Measurements from ENCODE around the gene SUN2. TPM values are rescaled to one million over a fixed set of nuclear protein-coding genes. Genes with fewer than 3 reads are reported as not detected.
A peak's percentile ranks its signal among the peaks of the same experiment; 100 is the strongest.
"Not testable (repeated sequence)": the region's sequence is repeated elsewhere in the genome, so short reads cannot be mapped to it uniquely, and the experiment has no call there.

The SUN2 gene
- total RNA-seq: 40.2 TPM

DNA sequence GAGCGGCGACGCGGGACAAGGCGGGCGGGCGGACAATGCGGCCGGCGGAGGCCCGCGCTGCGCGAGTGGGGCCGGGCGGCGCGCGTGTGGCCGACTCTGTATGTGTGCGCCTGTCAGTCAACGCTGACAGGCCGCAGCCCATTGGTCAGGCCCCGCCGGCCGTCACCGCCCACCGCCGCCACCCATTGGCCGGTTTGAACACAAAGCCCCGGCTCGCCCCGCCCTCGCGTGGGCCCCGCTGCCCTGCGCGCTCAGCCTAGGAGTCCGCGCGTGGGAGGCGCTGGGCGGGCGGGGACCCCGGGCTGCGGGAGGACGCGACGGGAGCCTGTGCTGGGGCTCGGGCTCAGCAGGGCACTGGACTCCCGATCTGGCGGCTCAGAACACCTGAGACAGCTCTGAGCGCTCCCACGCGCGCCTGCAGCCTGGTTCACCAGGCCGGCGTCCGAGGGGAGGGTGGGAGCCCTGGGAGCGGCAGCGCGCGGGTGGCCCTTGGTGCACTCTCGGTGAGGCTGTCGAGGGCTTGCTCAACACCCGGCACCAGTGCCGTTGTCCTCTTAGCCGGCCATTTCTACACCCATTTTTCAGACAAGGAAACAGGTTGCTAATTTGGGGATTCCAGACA, at the start of gene SUN2:
Gene SUN2, minus strand, starts transcription at position 88 of the 622 bp plus-strand sequence. CDS start 3,370 bp downstream, outside the sequence.
- Histone ChIP-seq H3K36me3 (ENCODE audit: control insufficient read depth in 3 of 3, insufficient read depth in 3 of 3, low read length in 3 of 3) (peaks cover 12 to 16% (median 12%) of the 10 kb centered on the region in 3 donors), H3K9me3 (ENCODE audit: control insufficient read depth in 3 of 3, low read length in 3 of 3) (no peaks in the 10 kb centered on the region), H3K9ac (ENCODE audit: low read depth in 1 of 3, low read length in 3 of 3) (peak within 1 kb of the TSS; percentile 74 to 90 (median 88)), H3K4me3 (ENCODE audit: low read length in 3 of 3) (peak within 1 kb of the TSS; percentile 78 to 87 (median 79)), H3K4me1 (ENCODE audit: control insufficient read depth in 3 of 3, insufficient read depth in 3 of 3, low read length in 3 of 3) (peaks cover 38 to 49% (median 38%) of the 10 kb centered on the region in 3 donors), H3K27ac (ENCODE audit: low read depth, low read length) (peak within 1 kb of the TSS; percentile 96), H3K27me3 (ENCODE audit: control insufficient read depth in 3 of 3, insufficient read depth in 3 of 3, low read length in 3 of 3) (peaks cover 0 to 7% (median 0%) of the 10 kb centered on the region in 3 donors)

GRCh38 chr22:38805041-38805593, 49.3 kb upstream of the SUN2 start:
- H3K27me3 ChIP-seq (ENCODE audit: control insufficient read depth in 3 of 3, insufficient read depth in 3 of 3, low read length in 3 of 3): peaks cover 0 to 14% (median 11%) of the 10 kb centered on the region in 3 donors
- H3K36me3 ChIP-seq (ENCODE audit: control insufficient read depth in 3 of 3, insufficient read depth in 3 of 3, low read length in 3 of 3); H3K4me3 ChIP-seq (ENCODE audit: low read length in 3 of 3); H3K4me1 ChIP-seq (ENCODE audit: control insufficient read depth in 3 of 3, insufficient read depth in 3 of 3, low read length in 3 of 3); H3K27ac ChIP-seq (ENCODE audit: low read depth, low read length); H3K9ac ChIP-seq (ENCODE audit: low read depth in 1 of 3, low read length in 3 of 3); H3K9me3 ChIP-seq (ENCODE audit: control insufficient read depth in 3 of 3, low read length in 3 of 3): not testable (repeated sequence)

DNA sequence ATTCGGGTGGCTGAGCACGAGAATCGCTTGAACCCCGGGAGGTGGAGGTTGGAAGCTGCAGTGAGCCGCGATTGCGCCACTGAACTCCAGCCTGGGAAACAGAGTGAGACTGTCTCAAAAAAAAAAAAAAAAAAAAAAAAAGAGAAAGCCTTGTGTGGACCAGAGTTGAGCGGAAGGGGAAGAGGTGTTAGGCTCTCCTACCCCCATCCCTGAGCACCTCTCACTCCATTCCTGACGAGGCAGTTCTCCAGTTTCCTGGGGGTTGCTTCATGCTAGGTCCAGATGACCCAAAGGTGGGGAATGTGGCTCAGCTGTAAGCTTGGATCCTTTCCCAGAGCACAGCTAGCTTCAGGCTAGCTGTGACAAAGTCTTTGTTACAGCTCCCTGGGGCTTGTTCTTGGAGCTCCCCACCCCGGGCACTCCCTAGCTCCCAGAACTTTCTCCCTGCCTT, 46.9 kb upstream of the SUN2 start:
- no peak overlapping the region for H3K27ac ChIP-seq (ENCODE audit: low read depth, low read length)

DNA sequence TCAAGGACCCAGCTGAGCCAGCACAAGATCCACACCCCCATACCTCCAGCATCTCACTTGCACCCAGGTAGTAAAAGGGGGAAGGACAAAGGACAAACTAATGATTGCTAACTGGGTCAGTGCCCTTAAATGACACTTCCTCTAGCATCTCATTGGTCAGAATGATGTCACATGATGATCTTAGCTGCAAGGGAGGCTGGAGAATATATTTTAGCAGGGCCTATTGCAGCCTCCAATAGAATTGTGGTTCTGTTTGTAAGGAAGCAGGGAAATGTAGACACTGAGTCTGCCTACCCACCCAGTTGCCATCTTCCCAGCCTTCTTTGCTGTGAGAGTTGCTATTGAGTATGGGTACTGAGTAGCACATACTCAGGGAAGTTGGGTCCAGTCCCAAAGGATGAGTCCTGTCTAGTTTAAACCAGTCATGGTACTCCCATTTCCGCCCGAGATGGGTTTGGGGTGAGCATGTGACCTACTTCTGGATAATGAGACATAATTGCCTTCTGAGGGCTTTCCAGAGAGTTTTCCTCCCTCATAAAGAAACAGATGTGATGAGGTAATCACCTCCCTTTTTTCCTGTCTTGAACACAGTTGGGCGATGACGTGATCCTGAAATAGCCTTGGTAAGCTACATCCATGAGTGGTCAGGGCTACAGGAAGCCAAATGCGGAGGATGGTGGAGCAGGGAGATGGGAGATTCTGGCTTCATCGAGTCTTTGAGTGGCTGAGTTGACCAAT, 43.6 kb upstream of the SUN2 start:
- no peak overlapping the region for H3K4me3 ChIP-seq (ENCODE audit: low read length in 3 of 3)

More for the DNA sequence above, 46.9 kb upstream of the SUN2 start:
- Histone ChIP-seq H3K4me1 (ENCODE audit: control insufficient read depth in 3 of 3, insufficient read depth in 3 of 3, low read length in 3 of 3) (peaks cover 0 to 2% (median 0%) of the 10 kb centered on the region in 3 donors), H3K9ac (ENCODE audit: low read depth in 1 of 3, low read length in 3 of 3) (no peak overlapping the region), H3K9me3 (ENCODE audit: control insufficient read depth in 3 of 3, low read length in 3 of 3) (peaks cover 0 to 2% (median 0%) of the 10 kb centered on the region in 3 donors), H3K36me3 (ENCODE audit: control insufficient read depth in 3 of 3, insufficient read depth in 3 of 3, low read length in 3 of 3) (no peaks in the 10 kb centered on the region), H3K4me3 (ENCODE audit: low read length in 3 of 3) (no peak overlapping the region), H3K27me3 (ENCODE audit: control insufficient read depth in 3 of 3, insufficient read depth in 3 of 3, low read length in 3 of 3) (peaks cover 0 to 28% (median 20%) of the 10 kb centered on the region in 3 donors)

DNA sequence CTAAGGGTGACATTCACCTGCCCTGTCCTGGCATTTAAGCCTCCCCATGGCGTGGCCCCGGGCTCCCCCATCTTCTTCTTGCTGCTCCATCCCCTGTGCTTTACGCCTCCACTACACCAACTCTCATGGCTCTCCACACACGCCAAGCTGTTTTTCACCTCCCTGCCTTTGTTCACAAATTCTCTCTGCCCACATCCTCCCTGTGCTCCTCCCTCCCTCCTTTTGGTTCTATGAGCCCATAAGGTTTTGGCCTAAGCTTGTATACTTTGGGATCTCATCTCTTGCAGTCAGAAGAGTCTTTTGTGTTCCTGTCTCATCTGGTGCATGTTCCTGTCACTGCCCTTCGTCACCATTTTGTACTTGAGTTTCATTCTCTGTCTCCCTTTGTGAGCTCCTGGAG, 42.7 kb upstream of the SUN2 start:
- Histone ChIP-seq H3K9ac (ENCODE audit: low read depth in 1 of 3, low read length in 3 of 3) (no peak overlapping the region), H3K27ac (ENCODE audit: low read depth, low read length) (no peak overlapping the region), H3K4me3 (ENCODE audit: low read length in 3 of 3) (no peak overlapping the region), H3K36me3 (ENCODE audit: control insufficient read depth in 3 of 3, insufficient read depth in 3 of 3, low read length in 3 of 3) (no peaks in the 10 kb centered on the region), H3K27me3 (ENCODE audit: control insufficient read depth in 3 of 3, insufficient read depth in 3 of 3, low read length in 3 of 3) (peaks cover 3 to 29% (median 28%) of the 10 kb centered on the region in 3 donors), H3K4me1 (ENCODE audit: control insufficient read depth in 3 of 3, insufficient read depth in 3 of 3, low read length in 3 of 3) (peaks cover under 1 to 8% (median 4%) of the 10 kb centered on the region in 3 donors), H3K9me3 (ENCODE audit: control insufficient read depth in 3 of 3, low read length in 3 of 3) (peaks cover 0 to 2% (median 0%) of the 10 kb centered on the region in 3 donors)

More for the DNA sequence above, 43.6 kb upstream of the SUN2 start:
- H3K9me3 ChIP-seq (ENCODE audit: control insufficient read depth in 3 of 3, low read length in 3 of 3): peaks cover 0 to 2% (median 0%) of the 10 kb centered on the region in 3 donors
- peaks cover 3 to 29% (median 28%) of the 10 kb centered on the region in 3 donors for H3K27me3 ChIP-seq (ENCODE audit: control insufficient read depth in 3 of 3, insufficient read depth in 3 of 3, low read length in 3 of 3)
- H3K36me3 ChIP-seq (ENCODE audit: control insufficient read depth in 3 of 3, insufficient read depth in 3 of 3, low read length in 3 of 3): no peaks in the 10 kb centered on the region
- H3K4me1 ChIP-seq (ENCODE audit: control insufficient read depth in 3 of 3, insufficient read depth in 3 of 3, low read length in 3 of 3): peaks cover 0 to 4% (median 1%) of the 10 kb centered on the region in 3 donors
- no peak overlapping the region for H3K9ac ChIP-seq (ENCODE audit: low read depth in 1 of 3, low read length in 3 of 3)
- H3K27ac ChIP-seq (ENCODE audit: low read depth, low read length): no peak overlapping the region

GRCh38 chr22:38796262-38796957, 40.6 kb upstream of the SUN2 start:
- no peak overlapping the region for H3K27ac ChIP-seq (ENCODE audit: low read depth, low read length)
- H3K36me3 ChIP-seq (ENCODE audit: control insufficient read depth in 3 of 3, insufficient read depth in 3 of 3, low read length in 3 of 3): no peaks in the 10 kb centered on the region
- peaks cover 4 to 15% (median 12%) of the 10 kb centered on the region in 3 donors for H3K4me1 ChIP-seq (ENCODE audit: control insufficient read depth in 3 of 3, insufficient read depth in 3 of 3, low read length in 3 of 3)
- H3K27me3 ChIP-seq (ENCODE audit: control insufficient read depth in 3 of 3, insufficient read depth in 3 of 3, low read length in 3 of 3): peaks cover 3 to 25% (median 25%) of the 10 kb centered on the region in 3 donors
- H3K9ac ChIP-seq (ENCODE audit: low read depth in 1 of 3, low read length in 3 of 3): no peak overlapping the region
- peaks cover 0 to 2% (median 0%) of the 10 kb centered on the region in 3 donors for H3K9me3 ChIP-seq (ENCODE audit: control insufficient read depth in 3 of 3, low read length in 3 of 3)
- H3K4me3 ChIP-seq (ENCODE audit: low read length in 3 of 3): no peak overlapping the region

DNA sequence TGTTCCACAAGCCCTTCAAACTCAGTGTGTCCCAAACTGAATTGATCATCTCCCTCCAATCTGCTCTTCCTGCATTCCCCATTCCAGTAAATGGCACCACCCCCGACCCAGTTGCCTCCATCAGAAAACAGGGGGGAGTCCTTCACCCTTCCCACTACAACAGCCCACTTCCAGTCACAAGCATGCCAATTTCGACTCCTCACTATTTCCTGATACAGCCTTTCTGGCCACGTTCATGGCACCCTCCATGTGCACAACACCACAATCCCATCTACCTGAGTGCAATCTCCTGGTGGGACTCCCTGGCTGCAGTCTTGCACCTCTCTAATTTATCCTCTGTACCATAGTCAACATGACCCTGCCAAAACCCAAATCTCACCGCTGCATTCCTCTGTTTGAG, 39.8 kb upstream of the SUN2 start:
- H3K4me3 ChIP-seq (ENCODE audit: low read length in 3 of 3): no peak overlapping the region
- peaks cover 0 to 2% (median 0%) of the 10 kb centered on the region in 3 donors for H3K9me3 ChIP-seq (ENCODE audit: control insufficient read depth in 3 of 3, low read length in 3 of 3)
- H3K4me1 ChIP-seq (ENCODE audit: control insufficient read depth in 3 of 3, insufficient read depth in 3 of 3, low read length in 3 of 3): peaks cover 4 to 15% (median 12%) of the 10 kb centered on the region in 3 donors
- H3K9ac ChIP-seq (ENCODE audit: low read depth in 1 of 3, low read length in 3 of 3): no peak overlapping the region
- H3K27ac ChIP-seq (ENCODE audit: low read depth, low read length): no peak overlapping the region
- H3K36me3 ChIP-seq (ENCODE audit: control insufficient read depth in 3 of 3, insufficient read depth in 3 of 3, low read length in 3 of 3): peaks cover 0 to 1% (median under 1%) of the 10 kb centered on the region in 3 donors
- peaks cover 3 to 21% (median 20%) of the 10 kb centered on the region in 3 donors for H3K27me3 ChIP-seq (ENCODE audit: control insufficient read depth in 3 of 3, insufficient read depth in 3 of 3, low read length in 3 of 3)

GRCh38 chr22:38793721-38794466, 38.1 kb upstream of the SUN2 start, which contains the start of gene DNAL4:
Gene DNAL4 (minus strand): TSS chr22:38794143. CDS start chr22:38782731, 11,412 bp downstream.
- peaks cover 3 to 15% (median 14%) of the 10 kb centered on the region in 3 donors for H3K27me3 ChIP-seq (ENCODE audit: control insufficient read depth in 3 of 3, insufficient read depth in 3 of 3, low read length in 3 of 3)
- peaks cover 0 to 7% (median 7%) of the 10 kb centered on the region in 3 donors for H3K36me3 ChIP-seq (ENCODE audit: control insufficient read depth in 3 of 3, insufficient read depth in 3 of 3, low read length in 3 of 3)
- H3K4me1 ChIP-seq (ENCODE audit: control insufficient read depth in 3 of 3, insufficient read depth in 3 of 3, low read length in 3 of 3): peaks cover 6 to 18% (median 12%) of the 10 kb centered on the region in 3 donors
- peak within 1 kb of the TSS; percentile 70 for H3K27ac ChIP-seq (ENCODE audit: low read depth, low read length)
- peak within 1 kb of the TSS; percentile 82 to 88 (median 87) for H3K4me3 ChIP-seq (ENCODE audit: low read length in 3 of 3)
- no peaks in the 10 kb centered on the region for H3K9me3 ChIP-seq (ENCODE audit: control insufficient read depth in 3 of 3, low read length in 3 of 3)
- peak within 1 kb of the TSS; percentile 85 to 86 (median 85) for H3K9ac ChIP-seq (ENCODE audit: low read depth in 1 of 3, low read length in 3 of 3)

DNA sequence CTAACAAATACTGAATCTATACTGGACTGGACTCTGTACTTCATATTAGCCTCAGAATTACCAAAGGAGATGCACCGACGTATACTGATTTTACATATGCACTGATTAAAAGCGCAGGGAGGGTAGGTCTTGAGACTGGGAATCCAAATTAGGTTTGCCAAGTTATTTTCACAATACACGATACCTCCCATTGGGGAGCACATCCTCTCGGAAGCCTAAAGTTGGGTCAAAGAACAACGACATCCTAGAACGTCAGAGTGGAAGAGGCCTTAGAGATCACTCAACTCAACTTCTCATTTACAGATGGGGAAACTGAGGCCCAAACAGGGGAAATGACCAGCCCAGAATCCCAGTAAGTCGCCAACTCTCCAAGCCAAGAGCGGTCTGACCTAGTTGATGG, 37.5 kb upstream of the SUN2 start:
- peaks cover 11 to 23% (median 13%) of the 10 kb centered on the region in 3 donors for H3K4me1 ChIP-seq (ENCODE audit: control insufficient read depth in 3 of 3, insufficient read depth in 3 of 3, low read length in 3 of 3)
- peak overlapping the region; percentile 85 to 86 (median 85) for H3K9ac ChIP-seq (ENCODE audit: low read depth in 1 of 3, low read length in 3 of 3)
- H3K36me3 ChIP-seq (ENCODE audit: control insufficient read depth in 3 of 3, insufficient read depth in 3 of 3, low read length in 3 of 3): peaks cover 0 to 7% (median 7%) of the 10 kb centered on the region in 3 donors
- peak overlapping the region; percentile 70 for H3K27ac ChIP-seq (ENCODE audit: low read depth, low read length)
- peaks cover 3 to 11% (median 10%) of the 10 kb centered on the region in 3 donors for H3K27me3 ChIP-seq (ENCODE audit: control insufficient read depth in 3 of 3, insufficient read depth in 3 of 3, low read length in 3 of 3)
- peak overlapping the region; percentile 82 to 88 (median 87) for H3K4me3 ChIP-seq (ENCODE audit: low read length in 3 of 3)
- H3K9me3 ChIP-seq (ENCODE audit: control insufficient read depth in 3 of 3, low read length in 3 of 3): no peaks in the 10 kb centered on the region
